Naive thymus-derived CD8-positive, alpha-beta T cell (primary cell): ENCODE data around the gene ZDHHC11B. TPM values are rescaled to one million over a fixed set of nuclear protein-coding genes. Genes with fewer than 3 reads are reported as not detected.
"Not testable (repeated sequence)": the region's sequence is repeated elsewhere in the genome, so short reads cannot be mapped to it uniquely, and the experiment has no call there.

Experiments
- ATAC-seq, 2 donors: fragments of 150-1000 bp; cut with Tn5 transposase in 1 of 2; sonication (Bioruptor Pico), chemical (Tn5 transposase) in 1 of 2; 1 replicate in 1 of 2; 2 replicates in 1 of 2; pipeline ENCODE4 v1.10.0; 2021; ENCODE audit warnings: mild to moderate bottlenecking in 2 of 2, moderate library complexity in 2 of 2
- POLR2A ChIA-PET: fragments of 350-600 bp; sonication (Branson Sonifier 250); formaldehyde crosslinking; loops from one replicate; lab custom pipeline; 2021; ENCODE audit warnings: antibody characterized with exemption; lab: Charles Lee
- DNase-seq, 10 donors: peaks; one replicate each; pipeline versions ENCODE4 v3.0.0 to v3.0.0-alpha.2; 2020 to 2022
- H3K27ac Mint-ChIP-seq, 10 donors: one replicate each; pipeline ENCODE4 v1.8.0; 2020 to 2022; ENCODE audit warnings: mild to moderate bottlenecking in 10 of 10, mixed read lengths in 10 of 10, moderate library complexity in 4 of 10, inconsistent platforms in 1 of 10
- H3K27me3 Mint-ChIP-seq, 5 donors: one replicate each; pipeline ENCODE4 v1.8.0; 2021 to 2022; ENCODE audit warnings: mixed read lengths in 5 of 5
- H3K36me3 Mint-ChIP-seq, 3 donors: one replicate each; pipeline ENCODE4 v1.8.0; 2020 to 2022; ENCODE audit warnings: mixed read lengths in 3 of 3, mild to moderate bottlenecking in 2 of 3, inconsistent platforms in 1 of 3
- H3K4me1 Mint-ChIP-seq, 4 donors: one replicate each; pipeline ENCODE4 v1.8.0; 2021 to 2022; ENCODE audit warnings: mixed read lengths in 4 of 4
- H3K4me3 Mint-ChIP-seq, 10 donors: one replicate each; pipeline ENCODE4 v1.8.0; 2020 to 2022; ENCODE audit warnings: mild to moderate bottlenecking in 10 of 10, mixed read lengths in 10 of 10, moderate library complexity in 6 of 10, inconsistent platforms in 1 of 10
- H3K9me3 Mint-ChIP-seq, 9 donors: one replicate each; pipeline ENCODE4 v1.8.0; 2020 to 2022; ENCODE audit warnings: mixed read lengths in 9 of 9, mild to moderate bottlenecking in 3 of 9, inconsistent platforms in 1 of 9, moderate library complexity in 1 of 9
- polyA plus RNA-seq, 3 donors: library from polyadenylated mRNA; unstranded; fragments of 300-500 nt; fragmentation: Illumina TruSeq; gene quantifications; one replicate each; pipeline ENCODE4 v1.2.3, GENCODE V29; 2021
- total RNA-seq, 8 experiments: library from RNA in 2 of 8; stranded (reverse) in 2 of 8; gene quantifications; one replicate each; pipeline ENCODE4 v1.2.3 and lab custom pipeline; 2021 to 2026

ZDHHC11B gene
- total and polyA plus RNA-seq, 5 experiments from 2014 or later: 1.1 to 2.3 TPM; not detected in 3

- H3K4me1 Mint-ChIP-seq, H3K9me3 Mint-ChIP-seq, DNase-seq, POLR2A ChIA-PET, H3K27ac Mint-ChIP-seq, ATAC-seq, H3K36me3 Mint-ChIP-seq, H3K4me3 Mint-ChIP-seq: not testable (repeated sequence)
- H3K27me3 Mint-ChIP-seq: peaks cover 0 to 26% (median 0%) of the 10 kb centered on the region in 5 donors
Measured at GRCh38 chr5:686936-687335, 97.6 kb downstream of the ZDHHC11B start.

- peaks cover 0 to 29% (median 0%) of the 10 kb centered on the region in 5 donors for H3K27me3 Mint-ChIP-seq
- ATAC-seq, POLR2A ChIA-PET, H3K4me1 Mint-ChIP-seq, H3K9me3 Mint-ChIP-seq, DNase-seq, H3K36me3 Mint-ChIP-seq, H3K27ac Mint-ChIP-seq, H3K4me3 Mint-ChIP-seq: not testable (repeated sequence)
Measured at GRCh38 chr5:686172-686523, 98.4 kb downstream of the ZDHHC11B start.

GRCh38 chr5:685262-686171 lies 99.0 kb downstream of the ZDHHC11B start:
- POLR2A ChIA-PET: no interaction called here

GRCh38 chr5:684751-685216 lies 99.7 kb downstream of the ZDHHC11B start:
- H3K27ac Mint-ChIP-seq: no peak overlapping the region
- POLR2A ChIA-PET: no interaction called here
- H3K27me3 Mint-ChIP-seq: peaks cover 0 to 34% (median 0%) of the 10 kb centered on the region in 5 donors
- peak in 1 of 10 donors; percentile 53 for DNase-seq
- H3K4me1 Mint-ChIP-seq: no peaks in the 10 kb centered on the region
- H3K9me3 Mint-ChIP-seq: peaks cover 0 to 2% (median 0%) of the 10 kb centered on the region in 9 donors
- ATAC-seq: no peak
- H3K4me3 Mint-ChIP-seq: no peak overlapping the region
- H3K36me3 Mint-ChIP-seq: no peaks in the 10 kb centered on the region

More at GRCh38 chr5:685262-686171, 99.0 kb downstream of the ZDHHC11B start:
- no peaks in the 10 kb centered on the region for H3K4me1 Mint-ChIP-seq
- no peak overlapping the region for H3K4me3 Mint-ChIP-seq
- DNase-seq (peak in 1 of 10 donors; percentile 58), ATAC-seq (no peak)
- H3K9me3 Mint-ChIP-seq: peaks cover 0 to 2% (median 0%) of the 10 kb centered on the region in 9 donors
- H3K27ac Mint-ChIP-seq: peak overlapping the region in 1 of 10 donors; percentile 29
- peaks cover 0 to 34% (median 0%) of the 10 kb centered on the region in 5 donors for H3K27me3 Mint-ChIP-seq
- no peaks in the 10 kb centered on the region for H3K36me3 Mint-ChIP-seq

- ATAC-seq (no peak), DNase-seq (peak in 1 of 10 donors; percentile 63)
- POLR2A ChIA-PET: no interaction called here
- Mint-ChIP-seq H3K27me3 (peaks cover 0 to 34% (median 0%) of the 10 kb centered on the region in 5 donors), H3K27ac (no peak overlapping the region), H3K36me3 (no peaks in the 10 kb centered on the region), H3K4me1 (no peaks in the 10 kb centered on the region), H3K9me3 (peaks cover 0 to 2% (median 0%) of the 10 kb centered on the region in 9 donors), H3K4me3 (no peak overlapping the region)
Measured at GRCh38 chr5:683551-684481, 100.7 kb downstream of the ZDHHC11B start.

GRCh38 chr5:682651-683358 lies 101.7 kb downstream of the ZDHHC11B start:
- H3K27me3 Mint-ChIP-seq: peaks cover 0 to 34% (median 0%) of the 10 kb centered on the region in 5 donors
- H3K4me3 Mint-ChIP-seq, H3K36me3 Mint-ChIP-seq, ATAC-seq, H3K27ac Mint-ChIP-seq, H3K9me3 Mint-ChIP-seq, H3K4me1 Mint-ChIP-seq, POLR2A ChIA-PET: not testable (repeated sequence)
- peak in 1 of 10 donors; percentile 51 for DNase-seq

GRCh38 chr5:682216-682615 lies 102.3 kb downstream of the ZDHHC11B start:
- H3K27me3 Mint-ChIP-seq: peaks cover 0 to 34% (median 0%) of the 10 kb centered on the region in 5 donors
- POLR2A ChIA-PET, H3K4me1 Mint-ChIP-seq, H3K4me3 Mint-ChIP-seq, H3K36me3 Mint-ChIP-seq, H3K9me3 Mint-ChIP-seq, ATAC-seq, H3K27ac Mint-ChIP-seq: not testable (repeated sequence)
- peak in 1 of 10 donors; percentile 13 for DNase-seq

GRCh38 chr5:681317-682191 lies 103.0 kb downstream of the ZDHHC11B start:
- DNase-seq, H3K9me3 Mint-ChIP-seq, ATAC-seq, H3K4me1 Mint-ChIP-seq, POLR2A ChIA-PET, H3K4me3 Mint-ChIP-seq, H3K36me3 Mint-ChIP-seq, H3K27ac Mint-ChIP-seq: not testable (repeated sequence)
- peaks cover 0 to 35% (median 0%) of the 10 kb centered on the region in 5 donors for H3K27me3 Mint-ChIP-seq

- POLR2A ChIA-PET, ATAC-seq, H3K36me3 Mint-ChIP-seq, H3K4me1 Mint-ChIP-seq, DNase-seq, H3K9me3 Mint-ChIP-seq: not testable (repeated sequence)
- Mint-ChIP-seq H3K4me3 (peak overlapping the region in 1 of 10 donors; percentile 45), H3K27me3 (peaks cover 0 to 39% (median 0%) of the 10 kb centered on the region in 5 donors), H3K27ac (peak overlapping the region in 1 of 10 donors; percentile 9)
Measured at GRCh38 chr5:680836-681235, 103.7 kb downstream of the ZDHHC11B start.

- POLR2A ChIA-PET, H3K27ac Mint-ChIP-seq, H3K4me1 Mint-ChIP-seq, H3K36me3 Mint-ChIP-seq, ATAC-seq, H3K4me3 Mint-ChIP-seq, DNase-seq, H3K9me3 Mint-ChIP-seq: not testable (repeated sequence)
- H3K27me3 Mint-ChIP-seq: peaks cover 0 to 35% (median 0%) of the 10 kb centered on the region in 5 donors
Measured at GRCh38 chr5:680118-680795, 104.3 kb downstream of the ZDHHC11B start.
